Body of pancreas (tissue), 4 donors: ENCODE measurements around the gene SMYD4.

ENCODE experiments used
- POLR2A ChIP-seq, 3 donors: fragments of 450-650 bp; IDR thresholded peaks; one replicate each; pipeline ENCODE4 v1.6.1; 2016; ENCODE audit warnings: antibody characterized with exemption in 3 of 3, mild to moderate bottlenecking in 2 of 3
- TF ChIP-seq, protein P1 (sequence below), 7 experiments: fragments of 450-650 bp in 4 of 7; fragments of 200-600 bp in 3 of 7; sonication (generic) in 3 of 7; IDR thresholded peaks; one replicate each; pipeline ENCODE4 v1.5.1; 2016 to 2019; ENCODE audit warnings: antibody characterized with exemption in 7 of 7

DNA sequence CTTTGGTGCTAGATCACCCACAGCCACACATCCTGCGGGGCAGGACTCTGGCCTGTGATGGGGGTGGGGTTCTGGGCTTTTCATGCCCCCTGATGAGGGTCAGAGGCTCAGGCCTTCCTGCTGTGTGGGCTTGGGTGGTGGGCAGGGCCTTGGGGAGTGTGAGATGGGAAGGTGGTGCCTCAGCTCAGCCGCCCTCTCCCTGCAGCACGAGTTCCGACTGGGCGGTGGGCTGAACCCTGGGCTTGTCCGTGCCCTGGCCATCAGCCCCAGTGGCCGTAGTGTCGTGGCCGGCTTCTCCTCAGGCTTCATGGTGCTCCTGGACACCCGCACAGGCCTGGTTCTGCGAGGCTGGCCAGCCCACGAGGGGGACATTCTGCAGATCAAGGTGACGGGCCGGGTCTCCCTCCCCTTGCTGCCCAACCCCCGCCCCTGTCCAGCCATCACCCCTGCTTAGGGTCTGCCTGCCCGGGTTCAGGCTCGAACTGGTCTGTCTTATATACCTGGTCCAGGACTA, 93.8 kb downstream of the SMYD4 start:
- TF ChIP-seq, protein P1, sequence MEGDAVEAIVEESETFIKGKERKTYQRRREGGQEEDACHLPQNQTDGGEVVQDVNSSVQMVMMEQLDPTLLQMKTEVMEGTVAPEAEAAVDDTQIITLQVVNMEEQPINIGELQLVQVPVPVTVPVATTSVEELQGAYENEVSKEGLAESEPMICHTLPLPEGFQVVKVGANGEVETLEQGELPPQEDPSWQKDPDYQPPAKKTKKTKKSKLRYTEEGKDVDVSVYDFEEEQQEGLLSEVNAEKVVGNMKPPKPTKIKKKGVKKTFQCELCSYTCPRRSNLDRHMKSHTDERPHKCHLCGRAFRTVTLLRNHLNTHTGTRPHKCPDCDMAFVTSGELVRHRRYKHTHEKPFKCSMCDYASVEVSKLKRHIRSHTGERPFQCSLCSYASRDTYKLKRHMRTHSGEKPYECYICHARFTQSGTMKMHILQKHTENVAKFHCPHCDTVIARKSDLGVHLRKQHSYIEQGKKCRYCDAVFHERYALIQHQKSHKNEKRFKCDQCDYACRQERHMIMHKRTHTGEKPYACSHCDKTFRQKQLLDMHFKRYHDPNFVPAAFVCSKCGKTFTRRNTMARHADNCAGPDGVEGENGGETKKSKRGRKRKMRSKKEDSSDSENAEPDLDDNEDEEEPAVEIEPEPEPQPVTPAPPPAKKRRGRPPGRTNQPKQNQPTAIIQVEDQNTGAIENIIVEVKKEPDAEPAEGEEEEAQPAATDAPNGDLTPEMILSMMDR (IDR thresholded peaks at IDR 0.05), result no peak
- no peak for TF ChIP-seq POLR2A (IDR thresholded peaks at IDR 0.05)
